GM21717 (cell line): ENCODE measurements around the gene FSTL1.

Experiments used
- ATAC-seq: cut with Tn5 transposase; IDR thresholded peaks from one replicate; pipeline ENCODE4 v1.9.1; 2021; ENCODE audit warnings: mild to moderate bottlenecking, moderate library complexity; ENCODE audit not compliant: unreplicated experiment

FSTL1 gene

GRCh38 chr3:120468635-120469295 is 18.0 kb upstream of the FSTL1 start:
- ATAC-seq = no peak

- no peak for ATAC-seq
These were observed 11.7 kb upstream of the FSTL1 start for GRCh38 chr3:120462409-120462959.

DNA sequence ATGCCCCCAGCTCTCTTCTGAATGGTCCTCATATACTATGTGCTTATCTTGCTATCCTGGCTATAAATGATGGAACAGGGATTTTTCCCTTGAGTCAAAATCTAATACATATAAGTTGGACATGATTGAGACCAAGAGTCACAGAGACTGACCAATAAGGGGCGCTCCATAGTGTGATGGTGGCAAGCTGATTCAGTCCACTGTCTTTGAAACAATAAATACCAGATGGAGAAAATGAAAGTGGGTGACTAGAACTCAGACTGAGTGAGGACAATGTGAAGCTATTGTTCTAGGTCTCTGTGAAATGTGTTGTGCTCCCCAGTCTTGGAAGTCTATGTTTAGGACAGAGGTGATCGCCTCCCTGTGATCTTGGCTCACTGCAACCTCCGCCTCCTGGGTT is 10.6 kb upstream of the FSTL1 start:
- ATAC-seq = no peak

DNA sequence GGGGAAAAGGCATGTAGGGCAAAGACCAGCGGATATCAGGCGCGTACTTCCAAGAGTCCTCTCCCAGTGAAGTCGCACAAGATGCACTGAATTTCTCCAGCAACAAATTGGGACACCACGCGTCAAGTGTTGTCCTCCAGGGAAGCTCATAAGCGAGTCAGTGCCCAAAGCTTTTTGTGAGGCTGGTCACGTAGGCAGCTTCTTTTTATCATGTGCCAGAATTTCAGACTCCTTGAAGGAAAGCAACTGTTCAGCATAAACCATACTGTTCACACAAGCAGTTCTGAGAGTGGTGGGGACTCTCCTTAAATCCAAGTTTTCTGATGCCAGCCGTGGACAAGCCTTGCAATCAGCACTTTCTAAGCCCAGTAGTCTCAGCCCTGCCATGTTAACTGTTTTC is 10.1 kb upstream of the FSTL1 start:
- no peak for ATAC-seq

DNA sequence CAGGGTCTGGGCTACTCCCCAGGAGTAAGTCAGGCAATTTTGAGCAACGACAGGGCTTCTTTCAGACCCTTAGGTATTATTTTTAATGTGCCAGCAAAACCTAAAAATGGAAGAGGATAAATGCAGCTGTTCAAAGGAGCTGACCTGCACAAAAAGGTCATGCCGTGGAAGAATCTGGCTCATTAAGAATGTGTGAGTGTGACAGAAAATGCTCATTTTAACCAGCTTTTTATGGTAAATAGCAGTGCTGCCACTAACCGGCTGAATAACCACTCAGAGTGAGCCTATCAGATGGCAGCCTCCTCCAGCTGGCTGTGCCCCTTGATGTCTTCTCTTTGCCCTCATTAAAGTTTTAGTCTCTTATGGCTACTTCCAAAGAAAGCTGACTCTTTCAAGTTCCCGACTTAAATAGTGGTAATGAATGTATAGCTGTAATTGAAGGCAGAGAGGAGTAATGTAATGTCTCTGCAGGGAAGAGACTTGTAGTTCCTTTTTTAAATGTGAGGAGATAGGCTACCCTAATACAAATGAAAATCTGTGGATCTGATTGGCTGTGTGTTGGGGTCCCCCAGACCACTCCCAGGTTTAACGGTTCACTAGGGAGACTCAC is 9.5 kb upstream of the FSTL1 start:
- ATAC-seq = no peak

GRCh38 chr3:120459196-120459595 is 8.4 kb upstream of the FSTL1 start:
- ATAC-seq = no peak

- no peak for ATAC-seq
These were observed 7.0 kb upstream of the FSTL1 start for GRCh38 chr3:120457827-120458226.

GRCh38 chr3:120454076-120454689 is 3.4 kb upstream of the FSTL1 start:
- ATAC-seq = no peak

GRCh38 chr3:120452816-120453215 is 2.0 kb upstream of the FSTL1 start:
- ATAC-seq = no peak

DNA sequence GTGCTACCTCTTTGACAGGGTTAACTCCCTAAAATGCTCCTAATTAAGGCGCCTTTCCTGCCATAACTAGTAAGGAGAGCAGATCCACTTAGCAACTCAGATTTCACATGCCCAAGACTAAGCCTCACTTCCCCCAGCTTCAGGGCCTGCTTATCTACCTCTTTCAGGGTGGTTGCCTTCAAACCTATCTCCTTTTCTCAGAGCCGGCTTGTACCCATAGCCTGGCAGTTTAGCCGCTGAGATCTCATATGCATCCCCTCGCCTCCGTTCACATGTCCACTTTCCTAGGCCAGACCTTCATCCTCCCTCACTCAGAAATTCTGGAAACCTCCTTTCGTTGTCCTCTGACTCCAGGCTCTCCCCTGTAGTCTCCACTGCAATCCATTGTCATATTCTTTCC is 1.0 kb upstream of the FSTL1 start:
- no peak for ATAC-seq

- ATAC-seq = no peak
These were observed 525 bp upstream of the FSTL1 start for GRCh38 chr3:120451272-120451761.

DNA sequence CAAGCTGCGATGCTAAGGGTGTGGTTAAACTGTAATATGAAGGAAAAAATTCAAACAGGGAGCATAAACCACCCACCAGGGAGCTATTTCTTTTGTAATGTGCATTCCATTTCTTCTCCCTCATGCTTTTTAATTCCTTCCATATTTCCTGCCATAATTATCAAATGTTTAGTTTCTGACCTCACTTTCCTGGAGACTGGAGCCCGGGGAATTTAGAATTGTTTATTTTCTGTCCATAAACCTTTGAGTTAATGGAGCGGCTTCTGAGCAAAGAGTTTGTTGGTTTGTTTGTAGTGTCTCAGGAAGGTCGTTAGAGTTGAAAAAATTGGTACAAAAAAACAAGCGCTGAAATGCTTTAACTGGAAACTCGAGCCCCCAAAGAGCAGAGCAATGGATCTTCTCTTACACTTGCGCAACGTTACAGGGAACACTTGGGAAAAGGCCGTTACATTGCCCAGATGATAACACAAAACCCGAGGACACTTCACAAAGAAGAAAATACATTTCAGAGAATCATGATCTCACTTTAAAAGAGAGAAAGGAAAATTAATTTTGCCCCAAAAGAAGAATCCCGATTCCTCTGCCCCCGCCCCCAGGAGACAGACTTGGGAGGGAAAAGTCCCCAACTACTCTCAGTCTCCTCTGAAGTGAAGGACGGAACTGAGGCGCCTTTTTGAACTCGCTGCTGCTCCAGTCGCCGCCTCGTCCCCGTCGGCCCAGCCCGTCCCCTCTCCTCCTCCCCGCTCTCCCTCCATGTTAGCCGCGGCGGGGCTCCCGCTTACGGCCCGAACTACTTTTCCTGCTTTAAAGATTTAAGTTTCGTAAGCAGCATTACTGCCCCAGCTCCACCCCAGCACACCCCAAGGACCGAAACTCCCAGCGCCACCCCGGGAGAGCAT is 842 bp downstream of the FSTL1 start:
- ATAC-seq = no peak

GRCh38 chr3:120449251-120449650 is 1.5 kb downstream of the FSTL1 start:
- ATAC-seq = no peak

DNA sequence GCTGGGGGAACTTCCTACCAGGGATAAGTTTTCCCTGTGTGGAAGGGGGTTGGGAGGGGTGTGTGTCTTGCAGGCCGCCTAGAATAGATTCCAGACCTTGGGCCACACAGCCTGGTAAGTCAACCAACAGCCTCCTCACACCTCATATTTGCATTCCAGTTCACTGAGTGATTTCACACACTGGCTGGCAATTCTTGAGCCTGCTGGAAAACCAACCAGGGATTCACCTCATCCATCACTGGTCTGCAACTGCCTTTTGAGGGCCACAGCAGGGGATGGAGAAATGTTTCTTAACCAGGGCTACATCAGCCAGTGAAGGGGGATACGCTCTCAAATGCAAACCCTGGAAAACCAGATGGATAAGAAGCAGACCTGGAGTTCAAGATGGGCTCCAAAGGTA is 2.0 kb downstream of the FSTL1 start:
- no peak for ATAC-seq

DNA sequence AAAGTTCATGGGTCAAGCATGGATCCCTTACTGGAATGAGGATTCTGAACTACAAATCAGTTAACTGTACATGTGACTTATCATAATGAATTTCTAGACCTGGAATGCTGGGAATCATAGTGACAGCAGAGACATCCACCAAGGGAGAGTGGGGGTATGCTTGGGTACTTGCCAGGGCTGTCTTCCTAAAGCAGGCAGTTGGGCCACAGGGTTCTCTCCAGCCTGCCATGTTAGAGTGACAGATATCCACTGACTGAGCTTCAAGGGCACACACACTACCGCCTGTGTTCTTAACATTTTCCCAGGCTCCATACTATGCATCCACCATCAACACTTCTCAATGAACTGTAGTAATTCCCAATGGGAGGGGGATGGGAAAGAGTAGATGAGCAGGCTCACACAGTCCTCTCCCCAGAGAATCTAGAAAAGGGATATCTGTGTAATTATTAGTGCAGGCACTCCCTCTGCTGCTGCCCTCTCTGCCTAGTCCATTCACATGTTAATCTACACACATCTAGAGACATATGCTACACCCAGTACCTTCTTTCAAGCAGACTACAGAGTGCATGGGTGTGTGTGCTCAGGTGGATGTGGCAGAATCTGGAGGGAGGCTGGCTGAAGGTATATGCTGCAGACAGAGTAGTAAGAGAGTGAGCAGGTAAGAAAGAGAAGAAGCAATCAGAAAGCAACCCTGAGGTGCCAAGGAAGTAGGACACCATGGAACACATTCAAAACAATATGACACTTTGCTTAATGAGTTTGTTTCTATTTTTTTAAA is 3.7 kb downstream of the FSTL1 start:
- no peak for ATAC-seq

DNA sequence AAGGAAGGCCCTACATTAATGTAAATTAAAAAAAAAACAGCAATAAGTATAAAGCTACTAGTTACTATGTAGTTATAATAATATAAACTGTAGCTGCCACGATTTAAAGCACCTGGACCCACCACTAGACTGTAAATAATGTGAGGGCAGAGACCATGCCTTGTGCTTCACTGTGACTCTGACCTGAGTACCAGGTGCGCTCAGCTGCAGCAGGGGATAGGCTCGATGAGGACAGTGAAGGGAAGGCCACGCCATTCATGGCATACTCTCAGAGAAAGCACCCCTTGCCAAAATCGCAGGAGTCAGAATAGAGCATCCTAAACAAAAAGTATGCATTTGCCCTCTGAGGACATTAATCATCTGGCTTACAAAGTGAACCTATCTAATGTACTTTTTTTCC is 5.1 kb downstream of the FSTL1 start:
- ATAC-seq = no peak

DNA sequence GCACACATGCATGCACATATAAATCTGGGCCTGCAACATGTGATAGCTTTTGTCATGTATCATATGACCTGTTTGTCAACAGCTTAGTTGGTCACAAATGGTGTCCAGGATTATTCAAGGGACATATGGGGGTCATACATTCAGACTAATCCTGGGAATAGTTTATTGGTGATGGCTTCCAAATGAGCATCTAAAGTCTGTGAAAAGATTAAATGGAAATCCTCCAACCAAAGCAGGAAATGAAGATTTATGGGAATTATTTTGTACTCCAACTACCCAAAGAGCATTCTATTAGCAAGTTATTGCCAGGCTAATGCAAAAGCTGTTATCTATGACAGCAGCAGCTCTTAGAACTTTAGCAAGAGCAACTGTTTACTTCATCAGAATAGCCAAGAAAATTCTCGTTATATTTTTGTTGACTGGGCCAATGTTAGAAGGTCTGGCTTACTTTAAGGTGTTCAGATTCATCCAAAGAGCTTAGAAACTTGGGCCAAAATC is 7.1 kb downstream of the FSTL1 start:
- no peak for ATAC-seq

- ATAC-seq = no peak
These were observed 7.7 kb downstream of the FSTL1 start for GRCh38 chr3:120442975-120443517.

- ATAC-seq = no peak
These were observed 9.0 kb downstream of the FSTL1 start for GRCh38 chr3:120441776-120442175.

DNA sequence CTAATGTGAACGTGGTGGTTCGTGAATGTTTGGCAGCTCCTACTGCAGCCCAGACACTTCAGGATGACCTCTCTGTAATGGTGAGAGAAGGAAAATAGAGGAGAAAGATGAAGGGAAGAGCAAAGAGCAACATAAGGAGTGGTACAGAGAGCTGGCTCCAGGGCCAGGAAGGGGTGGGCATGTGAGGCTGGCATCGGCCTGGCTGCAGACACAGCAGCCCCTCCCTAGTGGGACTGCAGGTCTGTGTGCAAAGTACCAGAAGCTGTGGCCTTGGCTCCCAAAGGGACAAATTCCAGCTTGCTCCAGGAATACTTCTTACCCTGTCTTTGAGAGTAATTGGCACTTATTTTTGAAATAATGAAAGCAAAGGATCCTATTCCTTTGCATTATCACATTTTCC is 10.0 kb downstream of the FSTL1 start:
- no peak for ATAC-seq
